Lower lobe of right lung (tissue), 2 donors: Measurements from ENCODE around the gene MYNN. TPM values are rescaled to one million over a fixed set of nuclear protein-coding genes. Genes with fewer than 3 reads are reported as not detected.

ENCODE experiments used
- ATAC-seq, 2 donors: fragments of 200-7000 bp; cut with Tn5 transposase; one replicate each; pipeline ENCODE4 v1.9.1; 2020 to 2022; ENCODE audit warnings: mild to moderate bottlenecking in 2 of 2, moderate library complexity in 2 of 2
- DNase-seq: peaks from one replicate; pipeline ENCODE4 v3.0.0-alpha.2; 2020
- H3K27ac ChIP-seq: fragments of 200-600 bp; one replicate; pipeline ENCODE4 v1.8.0; 2022
- H3K27me3 ChIP-seq: fragments of 200-600 bp; one replicate; pipeline ENCODE4 v1.8.0; 2022; ENCODE audit warnings: low read depth
- H3K36me3 ChIP-seq: fragments of 200-600 bp; one replicate; pipeline ENCODE4 v1.8.0; 2022; ENCODE audit warnings: mild to moderate bottlenecking
- H3K4me1 ChIP-seq: fragments of 200-600 bp; one replicate; pipeline ENCODE4 v1.8.0; 2022
- H3K4me3 ChIP-seq: fragments of 200-600 bp; one replicate; pipeline ENCODE4 v1.8.0; 2022; ENCODE audit warnings: mild to moderate bottlenecking
- H3K9me3 ChIP-seq: fragments of 200-600 bp; one replicate; pipeline ENCODE4 v1.8.0; 2022
- CTCF ChIP-seq: fragments of 200-600 bp; IDR thresholded peaks from one replicate; pipeline ENCODE4 v1.8.0; 2022; ENCODE audit warnings: antibody characterized with exemption, mild to moderate bottlenecking
- intact Hi-C: fragments of 100-400 bp; cut with DNase I; formaldehyde crosslinking; loops from one replicate; pipeline ENCODE4 v1.11.0; 2022
- total RNA-seq: library from RNA; stranded (reverse); fragmentation: NEBNext Ultra II Directional; extraction: Animal tissue kit (Norgen Biotek cat#: 25700); gene quantifications from one replicate; pipeline ENCODE4 v1.2.1, GENCODE V29; 2021
- donor health status: DM: no; HTN: yes; CAD: no; lungs with severe emphysema.

Gene MYNN
- total RNA-seq, 1 donor from 2014 or later, result 15.0 TPM

GRCh38 chr3:169748670-169749069, 24.5 kb upstream of the MYNN start:
- ATAC-seq, result no peak
- no peaks in the 10 kb centered on the region for H3K36me3 ChIP-seq
- no peaks in the 10 kb centered on the region for H3K9me3 ChIP-seq
- no peaks in the 10 kb centered on the region for H3K4me1 ChIP-seq
- peaks cover 12% of the 10 kb centered on the region for H3K27me3 ChIP-seq
- TF ChIP-seq CTCF, result no peak
- intact Hi-C loops, result no loop called here
- no peak overlapping the region for H3K27ac ChIP-seq
- no peak for DNase-seq
- no peak overlapping the region for H3K4me3 ChIP-seq

GRCh38 chr3:169750665-169751064, 22.5 kb upstream of the MYNN start:
- H3K27ac ChIP-seq, result no peak overlapping the region
- ATAC-seq (no peak), DNase-seq (no peak)
- peaks cover 12% of the 10 kb centered on the region for H3K27me3 ChIP-seq
- H3K9me3 ChIP-seq, result no peaks in the 10 kb centered on the region
- no peak overlapping the region for H3K4me3 ChIP-seq
- no peak for TF ChIP-seq CTCF
- no peaks in the 10 kb centered on the region for H3K36me3 ChIP-seq
- H3K4me1 ChIP-seq, result no peaks in the 10 kb centered on the region
- intact Hi-C loops, result no loop called here

GRCh38 chr3:169751875-169752274, 21.3 kb upstream of the MYNN start:
- Histone ChIP-seq H3K27me3 (peaks cover 12% of the 10 kb centered on the region), H3K9me3 (no peaks in the 10 kb centered on the region), H3K36me3 (no peaks in the 10 kb centered on the region), H3K27ac (no peak overlapping the region), H3K4me3 (no peak overlapping the region), H3K4me1 (no peaks in the 10 kb centered on the region)
- intact Hi-C loops, result no loop called here
- ATAC-seq (no peak), DNase-seq (no peak)
- no peak for TF ChIP-seq CTCF

- Histone ChIP-seq H3K4me1 (no peaks in the 10 kb centered on the region), H3K9me3 (no peaks in the 10 kb centered on the region), H3K36me3 (no peaks in the 10 kb centered on the region), H3K27me3 (peaks cover 12% of the 10 kb centered on the region), H3K27ac (no peak overlapping the region), H3K4me3 (no peak overlapping the region)
- intact Hi-C loops, result no loop called here
- TF ChIP-seq CTCF, result no peak
- ATAC-seq (no peak), DNase-seq (no peak)
Measured at GRCh38 chr3:169754711-169755110, 18.5 kb upstream of the MYNN start.

- Histone ChIP-seq H3K36me3 (no peaks in the 10 kb centered on the region), H3K27ac (no peak overlapping the region), H3K27me3 (peaks cover 7% of the 10 kb centered on the region), H3K9me3 (no peaks in the 10 kb centered on the region), H3K4me3 (no peak overlapping the region), H3K4me1 (no peaks in the 10 kb centered on the region)
- DNase-seq (no peak), ATAC-seq (no peak)
- intact Hi-C loops, result no loop called here
- no peak for TF ChIP-seq CTCF
Measured at GRCh38 chr3:169755488-169755887, 17.7 kb upstream of the MYNN start.
